AG08395 (cell line): ENCODE measurements around the gene COMMD4.

Experiments
- DNase-seq: peaks from one replicate; pipeline ENCODE4 v3.0.0; 2012; ENCODE audit warnings: mixed read lengths, low spot score

The COMMD4 gene

DNA sequence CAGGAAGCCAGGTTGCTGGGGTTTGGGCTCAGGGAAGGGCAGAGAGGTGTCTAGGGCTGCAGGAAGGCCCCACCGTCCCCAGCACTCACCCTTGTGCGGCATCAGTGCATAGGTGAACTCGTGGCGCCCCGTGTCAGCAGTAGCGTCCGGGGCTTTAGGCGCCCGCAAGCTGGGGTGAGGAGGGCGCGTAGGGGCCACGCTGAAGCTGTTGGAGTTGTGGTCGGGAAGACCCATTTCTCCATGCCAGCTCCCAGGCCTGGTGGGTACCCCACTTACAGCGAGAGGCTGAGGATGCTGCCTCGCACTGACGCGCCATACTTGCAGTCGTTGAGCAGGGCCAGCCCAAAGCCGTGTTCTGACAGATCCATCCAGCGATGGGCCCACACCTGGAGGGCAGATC, 20.7 kb downstream of the COMMD4 start:
- no peak for DNase-seq

DNA sequence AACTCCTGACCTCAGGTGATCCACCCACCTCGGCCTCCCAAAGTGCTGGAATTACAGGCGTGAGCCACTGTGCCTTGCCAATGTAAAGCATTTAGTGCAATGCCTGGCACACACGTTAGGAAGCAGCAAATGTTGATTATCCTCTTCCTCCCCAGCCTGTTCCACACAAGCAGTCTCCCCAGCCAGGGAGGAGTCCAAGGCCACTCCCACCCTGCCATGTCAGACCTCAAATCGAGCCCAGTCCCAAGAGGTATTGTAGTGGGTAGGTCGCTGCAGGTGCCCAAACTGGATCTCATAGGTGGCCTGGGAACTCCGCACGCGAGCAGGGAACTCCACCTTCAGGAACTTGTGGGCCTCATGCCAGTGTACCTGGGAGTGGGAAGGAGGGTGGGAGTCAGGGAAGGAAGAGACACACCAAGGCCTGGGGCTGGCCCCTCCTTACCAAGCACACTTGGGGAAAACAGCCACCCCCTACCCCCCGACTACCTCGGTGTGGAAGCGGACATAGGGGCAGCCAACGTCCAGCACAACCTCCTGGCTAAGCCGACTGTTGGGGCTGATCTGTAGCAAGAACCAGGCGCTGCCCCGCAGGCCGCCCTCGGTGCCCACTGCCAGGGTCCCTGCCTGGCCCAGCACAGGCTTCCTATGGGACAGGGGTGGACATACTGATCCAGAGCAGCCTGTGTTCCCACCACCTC, 22.3 kb downstream of the COMMD4 start:
- DNase-seq: no peak

DNA sequence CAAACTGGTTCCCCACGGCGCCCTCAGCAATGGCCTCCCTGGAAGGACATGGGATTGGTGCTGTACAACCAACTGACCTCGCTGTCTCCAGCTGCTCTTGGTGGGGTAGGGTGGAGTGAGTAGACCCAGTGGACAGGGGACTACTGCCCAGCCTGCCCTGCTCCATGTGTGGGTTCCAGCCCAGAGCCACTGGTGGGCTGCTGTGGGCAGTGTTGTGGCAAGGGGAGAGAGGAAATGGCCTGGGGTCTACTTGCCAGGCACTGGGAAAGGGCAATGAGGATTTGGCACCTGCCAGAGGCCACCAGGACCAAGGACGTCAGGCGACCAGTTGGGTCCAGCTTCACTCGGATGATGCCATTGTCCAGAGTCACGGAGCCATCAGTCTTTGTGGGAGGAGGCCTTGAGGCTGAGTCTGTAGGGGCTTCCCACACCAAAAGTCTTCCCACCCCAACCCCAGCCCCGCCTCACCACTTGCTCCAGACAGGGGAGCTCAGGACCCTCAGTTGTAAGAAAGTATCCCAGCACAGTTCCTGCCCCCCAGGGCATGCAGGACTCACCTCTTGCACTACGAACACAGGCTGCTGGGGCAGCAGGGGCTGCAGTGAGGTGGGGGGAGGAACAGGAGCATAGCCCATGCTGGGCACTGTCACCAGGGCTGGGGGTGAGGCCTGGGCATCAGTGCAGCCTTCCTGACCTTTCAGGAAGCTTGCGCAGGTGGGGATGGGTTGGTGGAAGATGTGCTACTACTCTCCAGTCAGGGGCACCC, 23.1 kb downstream of the COMMD4 start:
- DNase-seq: no peak

DNA sequence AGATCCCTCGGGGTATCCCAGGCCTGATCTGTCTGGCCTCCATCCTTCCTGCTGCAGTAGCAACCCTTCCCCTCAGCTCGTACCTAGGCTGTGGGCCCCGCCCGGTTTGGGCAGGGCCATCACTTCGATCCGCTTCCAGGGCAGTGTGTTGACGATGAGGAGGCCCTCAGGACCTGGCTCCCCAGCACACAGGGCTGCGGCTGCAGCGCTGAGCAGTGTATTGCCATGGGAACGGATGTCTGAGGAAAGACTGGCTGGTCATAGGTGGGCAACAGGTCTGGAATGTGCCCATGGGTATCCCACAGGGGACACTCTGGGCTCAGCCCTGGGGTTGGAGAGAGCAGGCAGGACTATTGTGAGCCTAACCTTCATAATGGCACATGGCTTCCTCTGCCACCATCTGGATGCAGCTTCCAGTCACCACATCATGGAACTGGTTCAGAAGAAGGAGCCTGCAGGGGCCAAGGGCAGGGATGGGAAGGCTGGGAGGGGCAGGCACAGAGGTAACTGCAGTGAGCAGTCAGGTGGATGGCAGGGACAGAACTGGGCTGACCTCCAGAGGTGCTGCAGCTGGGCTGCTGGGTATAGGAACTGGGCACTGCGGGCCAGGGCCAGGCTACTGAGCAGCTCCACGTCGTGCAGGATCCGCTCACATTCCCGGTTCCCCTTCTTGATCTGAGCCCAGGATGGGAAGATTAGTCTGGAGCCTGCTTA, 23.8 kb downstream of the COMMD4 start:
- no peak for DNase-seq

DNA sequence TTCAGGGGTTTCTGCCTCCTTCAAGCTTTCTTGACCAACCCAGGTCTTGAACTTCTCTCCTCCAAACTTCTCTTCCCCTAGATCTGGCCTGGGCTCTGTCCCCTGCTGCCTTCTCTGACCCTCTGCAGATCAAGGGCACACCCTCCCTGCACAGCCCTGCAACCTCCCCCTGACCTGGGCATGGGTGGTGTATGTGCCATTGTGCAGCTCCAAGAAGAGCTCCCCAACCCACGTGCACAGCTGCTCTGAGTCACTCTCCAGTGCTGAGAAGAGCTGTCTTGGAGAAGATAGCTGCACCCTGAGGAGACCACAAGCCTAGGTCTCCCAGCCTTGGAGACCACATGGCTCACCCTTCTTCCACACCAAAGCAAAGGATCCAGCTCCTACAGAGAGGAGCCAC, 24.5 kb downstream of the COMMD4 start:
- DNase-seq: no peak

DNA sequence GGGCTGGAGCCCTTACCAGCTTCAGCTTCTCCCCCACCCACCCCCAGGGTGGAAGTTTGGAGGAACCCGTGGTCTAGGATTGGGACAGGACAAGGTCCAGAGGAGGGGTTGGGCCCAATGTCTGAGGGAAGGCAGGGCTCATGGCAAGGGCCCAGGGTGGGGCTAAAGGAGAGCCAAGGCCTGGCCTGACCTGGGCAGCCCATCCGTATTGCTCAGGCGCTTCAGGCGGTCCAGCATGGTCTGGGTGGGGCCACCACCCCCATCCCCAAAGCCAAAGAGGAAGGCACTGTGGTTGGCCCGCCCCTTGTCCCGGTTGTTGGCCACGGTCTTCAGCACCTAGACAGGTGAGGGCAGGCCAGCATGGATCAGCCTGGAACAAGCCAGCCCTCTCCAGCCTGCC, 25.0 kb downstream of the COMMD4 start:
- DNase-seq: no peak

DNA sequence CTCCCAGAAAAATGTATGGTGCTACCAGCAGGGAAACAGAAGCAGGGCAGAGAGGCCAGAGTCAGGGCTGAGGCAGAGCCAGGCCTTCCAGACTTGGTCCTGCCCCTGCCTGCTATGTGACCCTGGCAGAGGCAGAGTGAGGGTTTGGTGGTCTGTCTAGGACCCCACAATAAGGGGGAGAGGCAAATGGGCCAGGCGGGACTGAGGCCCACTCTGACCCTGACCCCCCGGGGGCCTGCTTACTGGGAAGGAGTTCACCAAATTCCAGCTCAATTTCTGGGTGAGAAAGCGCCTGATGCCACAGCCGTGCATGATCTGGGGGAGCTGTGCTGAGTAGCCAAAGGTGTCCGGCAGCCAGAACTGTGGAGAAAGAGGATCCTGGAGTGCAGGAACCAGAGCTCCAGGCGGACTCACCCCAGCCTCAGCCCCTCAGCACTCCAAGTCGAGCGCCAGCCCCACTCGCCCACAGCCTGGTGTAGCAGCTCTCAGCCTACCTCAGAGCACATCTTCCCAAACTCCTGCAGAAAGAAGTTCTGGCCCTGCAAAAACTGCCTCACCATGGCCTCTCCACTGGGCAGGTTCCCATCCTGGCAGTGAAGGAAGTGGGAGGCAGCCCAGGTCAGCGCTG, 25.6 kb downstream of the COMMD4 start:
- DNase-seq: no peak

DNA sequence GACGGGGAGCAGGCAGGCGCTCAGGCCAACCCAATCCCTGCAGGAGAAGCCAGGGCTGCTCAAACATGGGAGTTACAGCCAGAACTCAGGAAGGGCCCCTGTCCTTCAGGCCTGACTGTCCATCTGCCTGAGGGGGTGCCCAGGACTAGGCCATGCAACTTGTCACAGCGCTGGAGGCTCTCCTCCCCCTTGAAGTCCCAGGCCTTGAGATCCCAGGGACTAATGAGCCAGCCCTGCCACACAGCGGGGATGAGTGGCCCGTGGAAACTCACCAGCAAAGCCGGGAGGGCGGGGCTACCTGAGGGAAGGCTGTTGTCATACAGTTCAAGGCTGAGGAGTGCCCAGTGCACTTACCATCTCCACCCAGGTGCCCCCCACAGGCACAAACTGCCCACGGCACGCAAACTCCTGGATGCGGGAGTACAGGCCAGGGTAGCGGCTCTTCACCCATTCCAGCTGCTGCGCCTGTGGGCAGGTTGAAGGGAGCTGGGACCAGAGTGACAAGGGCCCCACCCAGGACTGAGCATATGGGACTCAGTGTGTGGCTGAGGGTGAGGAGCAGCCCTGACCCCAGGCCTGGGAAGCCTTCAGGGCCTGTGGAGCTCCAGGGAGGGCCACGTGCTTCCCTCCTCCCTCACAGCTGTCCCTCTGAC, 26.3 kb downstream of the COMMD4 start:
- no peak for DNase-seq

DNA sequence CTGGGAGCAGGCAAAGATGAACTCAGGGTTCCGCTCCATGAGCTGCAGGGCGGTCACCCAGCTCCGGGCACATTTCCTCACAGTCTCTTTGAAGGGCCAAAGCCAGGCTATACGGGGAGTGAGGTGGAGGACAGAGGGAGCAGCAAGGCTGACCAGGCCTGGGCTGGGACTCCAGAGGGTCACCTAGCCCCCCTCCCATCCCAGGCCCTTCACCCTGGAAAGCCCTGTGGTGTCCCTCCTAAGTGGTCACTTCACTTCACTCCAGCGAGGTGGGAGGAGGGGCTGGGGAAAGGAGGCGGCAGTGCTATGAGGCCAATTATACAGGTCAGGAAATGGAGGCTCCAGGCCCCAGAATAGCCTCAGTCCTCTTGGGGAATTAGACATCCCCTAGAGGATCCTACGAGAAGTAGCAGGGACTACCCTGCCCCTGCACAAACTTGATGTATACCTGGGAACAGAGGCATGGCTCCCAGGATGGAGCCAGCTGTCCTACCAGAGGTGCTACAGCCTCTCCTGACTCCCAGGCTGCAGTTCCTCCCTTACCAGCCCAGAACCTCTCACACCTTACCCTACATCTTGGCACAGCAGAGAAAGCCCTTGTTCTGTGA, 26.9 kb downstream of the COMMD4 start:
- DNase-seq: no peak

DNA sequence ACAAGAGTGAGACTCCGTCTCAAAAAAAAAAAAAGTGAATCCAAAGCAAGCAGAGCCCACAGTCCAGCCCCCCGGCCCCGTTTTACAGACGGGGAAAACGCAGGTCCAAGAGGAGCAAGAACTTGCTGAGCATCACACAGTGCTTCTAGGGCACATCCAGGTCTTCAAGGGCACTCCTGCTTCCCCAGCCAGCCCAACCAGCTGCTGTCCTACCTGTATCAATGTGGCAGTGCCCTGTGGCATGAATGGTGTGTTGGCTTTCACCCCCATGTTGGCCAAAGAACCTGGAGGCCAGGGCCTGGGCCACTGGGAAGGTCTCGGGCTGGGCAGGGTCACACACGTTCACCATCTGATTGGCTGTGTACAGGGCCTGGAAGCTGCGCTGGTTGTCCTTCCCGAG, 27.9 kb downstream of the COMMD4 start:
- DNase-seq: no peak

DNA sequence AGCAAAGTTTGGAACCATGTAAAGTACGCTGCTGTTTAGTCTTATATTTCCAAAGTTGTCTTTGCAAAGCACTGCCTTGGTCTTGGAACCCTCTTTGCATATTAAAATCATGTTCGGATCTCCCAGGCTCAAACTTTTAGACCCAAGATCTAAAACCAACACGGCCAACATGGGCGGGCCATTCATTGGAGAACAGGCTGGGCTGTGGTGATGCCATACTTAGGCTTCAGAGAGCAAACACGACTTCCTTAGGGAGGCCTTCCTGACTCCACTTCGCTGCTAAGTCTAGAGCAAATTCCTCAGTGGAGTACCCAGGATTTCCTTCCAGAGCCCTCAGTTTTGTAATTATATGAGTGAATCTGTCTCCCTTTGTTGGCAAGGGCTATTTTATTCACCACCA, 29.0 kb downstream of the COMMD4 start:
- DNase-seq: no peak

DNA sequence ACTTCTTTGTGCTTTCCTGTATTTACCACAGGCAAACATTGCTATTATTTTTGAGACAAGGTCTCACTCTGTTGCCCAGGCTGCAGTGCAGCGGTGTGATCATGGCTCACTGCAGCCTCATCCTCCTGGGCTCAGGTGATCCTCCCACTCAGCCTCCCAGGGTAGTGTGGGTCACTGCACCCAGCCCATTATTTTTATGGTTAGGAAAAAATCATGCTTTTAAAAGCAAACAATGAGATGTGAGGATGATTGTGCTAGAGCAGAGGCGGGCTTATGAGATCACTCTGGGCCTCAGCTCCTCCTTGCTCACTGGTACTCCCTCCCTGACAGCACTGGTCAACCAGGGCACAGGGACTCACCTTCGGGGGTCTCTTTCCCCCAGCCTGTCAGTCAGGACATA, 30.3 kb downstream of the COMMD4 start:
- DNase-seq: no peak

DNA sequence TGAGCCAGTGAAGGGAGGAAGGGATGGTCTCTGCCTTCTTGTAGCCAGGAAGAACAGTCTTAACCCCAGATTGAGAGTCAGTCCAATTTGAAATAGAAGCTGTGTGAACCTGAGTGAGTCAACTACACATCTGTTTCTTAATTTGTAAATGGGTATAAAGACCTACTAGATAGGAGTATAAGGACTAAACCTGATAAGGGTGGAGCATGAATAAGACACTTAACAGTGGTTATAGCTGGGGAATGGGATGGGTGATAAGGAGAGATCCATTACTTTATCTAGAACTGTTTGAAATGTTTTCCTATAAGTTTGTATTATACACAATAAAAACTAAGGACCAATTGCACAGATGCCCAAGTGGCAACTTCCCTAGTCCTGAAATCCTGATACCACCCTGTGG, 31.1 kb downstream of the COMMD4 start:
- DNase-seq: no peak

DNA sequence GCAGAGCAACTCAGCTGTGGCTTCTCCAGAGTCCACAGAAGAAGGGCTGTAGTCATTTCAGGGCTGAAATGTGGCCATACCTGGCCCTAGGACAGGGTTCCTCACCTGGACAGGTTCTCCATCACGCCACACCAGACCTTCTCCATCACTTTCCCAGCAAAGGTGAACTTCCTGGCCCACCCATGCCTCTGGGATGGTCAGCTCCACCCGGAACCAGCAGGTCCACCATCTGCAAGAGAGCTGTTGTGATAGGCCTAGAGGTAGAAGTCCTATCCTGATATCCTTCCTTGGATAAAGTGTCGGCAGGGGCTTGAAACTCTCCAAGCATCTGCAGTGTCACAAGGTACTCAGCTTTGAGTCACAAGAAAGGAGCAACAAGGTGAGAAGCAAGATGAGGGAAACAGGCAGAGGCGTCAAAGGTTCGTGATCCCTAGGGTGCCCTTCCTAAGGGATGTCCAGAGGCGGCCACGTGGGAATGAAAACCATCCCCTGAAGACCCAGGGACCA, 31.6 kb downstream of the COMMD4 start:
- no peak for DNase-seq

DNA sequence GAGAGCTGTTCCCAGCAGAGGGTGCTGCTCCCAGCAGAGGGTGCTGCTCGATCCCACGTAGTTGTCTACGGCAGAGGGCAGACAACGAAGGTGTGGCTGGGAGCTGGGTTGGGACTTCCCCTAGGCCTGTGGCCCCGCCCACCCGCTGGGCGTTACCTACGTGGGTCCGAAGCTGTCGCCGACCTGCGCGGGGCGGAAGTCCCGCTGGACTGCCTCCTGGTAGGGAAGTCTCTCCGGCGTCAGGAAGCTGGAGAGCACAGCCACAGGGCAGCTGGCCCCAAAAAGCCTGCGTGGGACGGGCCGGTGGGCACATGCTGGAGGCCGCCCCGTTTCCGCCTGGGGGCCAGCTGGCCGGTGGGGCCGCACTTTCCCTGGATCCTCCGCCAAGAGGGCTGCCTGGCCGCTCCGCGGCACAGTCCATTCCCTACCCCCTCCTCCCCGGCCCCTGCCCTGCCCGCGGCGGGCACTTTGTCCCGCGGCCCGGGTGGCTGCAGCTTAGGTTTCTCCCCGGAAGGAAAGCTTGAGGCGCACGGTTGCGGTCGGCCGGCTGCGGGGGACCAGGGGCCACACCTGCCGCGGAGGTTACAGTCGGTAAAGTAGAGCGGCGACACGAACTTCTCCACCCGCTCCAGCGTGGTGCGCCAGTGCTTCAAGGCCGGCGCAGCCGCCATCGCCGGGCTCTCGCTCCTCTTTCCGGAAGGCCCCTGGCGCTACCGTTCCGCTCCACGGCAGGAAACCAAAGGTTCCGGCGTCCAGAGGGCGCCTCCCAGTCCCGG, 32.2 kb downstream of the COMMD4 start, which contains the start of gene MAN2C1:
MAN2C1 (minus strand) TSS at position 695 of the 776 bp plus-strand sequence; CDS start at position 671, 24 bp downstream.
- DNase-seq: peak; percentile 95

DNA sequence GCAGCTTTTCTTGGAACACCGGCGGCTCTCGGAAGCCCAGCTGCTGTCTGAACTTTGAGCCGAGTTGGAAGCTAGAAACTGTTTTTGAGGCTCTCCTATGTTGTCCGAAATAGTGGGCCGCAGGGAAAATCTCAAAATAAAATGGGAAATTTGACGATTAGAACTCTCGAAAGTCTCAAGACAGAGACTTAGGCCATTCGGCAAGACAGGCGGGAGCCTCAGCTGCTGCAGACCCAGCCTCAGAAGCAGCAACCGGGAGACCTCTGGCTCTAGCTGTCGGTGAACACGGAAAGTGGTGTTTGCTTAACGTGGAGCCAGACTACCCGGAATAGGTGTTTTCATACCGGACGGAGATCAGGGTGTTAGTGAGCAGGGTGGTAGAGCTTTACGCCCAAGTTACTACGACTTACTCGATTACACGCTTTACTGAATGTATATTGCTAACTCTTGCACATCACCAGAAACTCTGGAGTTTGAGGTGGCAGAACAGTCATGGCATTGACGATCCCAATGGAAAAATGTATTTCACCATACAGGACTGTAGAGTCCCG, 32.9 kb downstream of the COMMD4 start:
- DNase-seq: no peak

DNA sequence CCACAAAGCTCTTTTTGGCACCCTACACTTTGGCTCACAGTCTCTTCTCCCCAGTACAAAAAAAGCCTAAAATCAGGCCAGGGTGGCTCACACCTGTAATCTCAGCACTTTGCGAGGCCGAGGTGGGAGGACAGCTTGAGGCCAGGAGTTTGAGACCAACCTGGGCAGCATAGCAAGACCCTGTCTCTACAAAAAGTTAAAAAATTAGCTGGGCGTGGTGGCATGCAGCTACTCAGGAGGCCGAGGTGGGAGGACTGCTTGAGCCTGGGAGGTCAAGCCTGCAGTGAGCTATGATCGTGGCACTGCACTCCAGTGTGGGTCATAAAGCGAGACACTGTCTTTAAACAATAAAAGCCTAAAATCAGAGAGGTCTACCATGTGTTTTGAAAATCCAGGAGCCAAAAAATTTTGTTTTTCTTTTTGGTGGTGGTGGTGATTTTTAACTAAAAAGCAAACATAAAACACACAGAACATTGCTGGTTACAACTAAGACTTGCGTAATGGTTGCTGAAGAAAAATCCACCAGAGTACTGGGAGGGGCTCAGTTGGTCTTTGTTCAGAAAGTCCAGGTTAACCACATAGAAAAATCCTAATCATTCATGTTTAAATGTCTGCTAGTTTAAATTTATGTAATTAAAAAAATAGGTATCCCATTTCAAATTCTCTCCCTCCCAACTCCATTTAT, 34.2 kb downstream of the COMMD4 start:
- no peak for DNase-seq

DNA sequence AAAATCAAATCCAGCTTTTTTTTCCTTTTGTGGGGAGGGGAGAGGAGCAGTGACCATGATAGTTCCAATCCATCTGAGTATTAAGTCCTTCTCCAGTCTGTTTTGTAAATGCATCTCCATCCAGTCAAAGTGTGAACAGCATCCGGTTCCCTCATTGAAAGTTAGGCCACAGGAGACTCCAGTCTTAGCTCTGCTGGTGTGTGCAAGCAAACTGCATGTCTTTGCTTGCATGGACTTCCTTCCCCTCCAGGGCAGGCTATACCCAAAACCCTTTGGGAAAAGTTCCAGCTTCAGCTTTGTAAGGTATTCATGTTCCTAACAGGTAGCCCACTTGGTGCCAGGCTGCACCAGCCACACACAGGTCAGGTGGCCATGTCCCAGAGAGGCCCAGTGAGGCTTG, 35.6 kb downstream of the COMMD4 start:
- DNase-seq: no peak

DNA sequence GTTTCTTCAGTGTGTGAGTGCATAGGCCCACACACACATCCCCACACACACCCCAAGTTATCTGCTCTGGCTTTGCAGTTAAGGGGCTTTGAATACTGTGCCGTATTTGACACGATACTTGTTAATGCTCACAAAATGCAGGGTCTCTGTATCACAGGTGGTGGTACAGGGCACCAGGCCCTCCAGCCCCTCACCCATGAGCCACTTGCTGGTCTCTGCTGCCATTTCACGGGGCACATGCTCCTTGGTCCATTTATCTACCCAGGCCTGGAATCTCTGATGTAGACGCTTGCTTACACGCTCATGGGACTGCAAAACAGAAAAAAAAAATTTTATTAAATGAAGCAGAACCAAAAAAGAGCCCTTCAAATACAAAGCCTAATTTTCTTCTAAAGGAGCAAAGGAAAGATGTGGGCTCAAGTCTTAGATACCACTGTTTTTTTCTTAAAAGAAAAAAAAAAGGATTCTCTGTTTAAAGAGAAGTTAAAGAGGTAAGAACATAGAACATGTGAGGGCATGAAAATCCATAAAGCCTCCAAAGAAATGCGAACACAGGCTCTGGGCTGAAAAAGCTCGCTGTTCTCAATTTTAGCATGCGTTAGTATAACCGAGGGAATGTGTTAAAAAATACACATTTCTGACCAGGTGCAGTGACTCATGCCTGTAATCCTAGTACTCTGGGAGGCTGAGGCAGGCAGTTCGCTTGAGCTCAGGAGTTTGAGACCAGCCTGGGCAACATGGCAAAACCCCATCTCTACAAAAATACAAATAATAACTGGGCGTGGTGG, 36.2 kb downstream of the COMMD4 start:
- DNase-seq: no peak
